DMS 273 treated with DMSO at 0.1 percent for 48 hours (cell line): ENCODE data around the gene NLRP1.
"Not testable (repeated sequence)": the region's sequence is repeated elsewhere in the genome, so short reads cannot be mapped to it uniquely, and the experiment has no call there.

ENCODE experiments used
- DNase-seq: peaks from one replicate; lab custom pipeline; 2025; lab: John Stamatoyannopoulos, UW

Gene NLRP1

DNA sequence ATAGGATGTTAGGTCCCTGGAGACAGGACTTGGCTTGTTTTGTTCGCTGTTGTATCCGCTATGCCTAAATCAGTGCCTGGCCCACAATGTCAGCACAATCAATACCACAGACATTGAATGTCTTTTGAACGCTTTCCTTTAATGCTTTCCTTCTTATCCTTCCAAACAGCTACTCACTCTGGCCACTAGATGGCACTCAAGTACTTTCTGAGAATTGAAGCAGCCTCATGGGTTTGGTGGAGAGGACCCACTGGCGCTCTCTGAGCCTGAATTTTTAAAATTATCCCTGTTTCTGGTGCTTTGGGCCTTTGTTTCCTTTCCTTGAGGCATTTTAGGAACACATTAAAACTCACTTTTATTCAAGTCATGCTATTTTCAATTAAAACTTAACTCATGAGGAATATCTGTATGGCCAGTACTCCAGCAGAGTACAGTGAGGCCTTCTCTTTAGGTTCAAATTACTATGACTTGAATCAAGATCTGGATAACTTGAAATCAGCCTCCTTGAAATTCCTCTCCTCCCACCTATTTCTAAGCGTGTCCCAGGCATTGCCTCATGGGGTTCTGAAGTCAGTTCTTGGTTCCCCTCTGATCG is 3.2 kb upstream of the NLRP1 start:
- DNase-seq, result peak; percentile 13

GRCh38 chr17:5585836-5586521 is 1.7 kb upstream of the NLRP1 start:
- DNase-seq, result no peak

DNA sequence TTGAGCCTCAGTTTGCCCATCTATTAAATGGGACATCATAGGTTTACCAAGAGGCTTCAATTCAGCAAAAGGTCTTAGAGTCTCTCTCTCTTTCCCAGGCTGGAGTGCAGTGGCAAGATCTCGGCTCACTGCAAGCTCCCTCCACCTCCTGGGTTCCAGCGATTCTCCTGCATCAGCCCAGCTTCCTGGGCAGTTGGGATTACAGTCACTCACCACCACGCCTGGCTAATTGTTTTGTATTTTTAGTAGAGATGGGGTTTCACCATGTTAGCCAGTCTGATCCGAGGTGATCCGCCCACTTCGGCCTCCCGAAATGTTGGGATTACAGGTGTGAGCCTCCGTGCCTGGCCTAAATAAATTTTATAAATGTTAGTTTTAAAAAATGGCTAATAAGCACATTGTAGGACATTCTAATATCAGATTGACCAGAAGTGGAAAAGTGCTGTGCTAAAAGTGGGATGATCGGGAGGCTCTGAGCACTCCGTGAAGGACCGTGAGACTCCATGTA is 1.0 kb upstream of the NLRP1 start:
- DNase-seq, result no peak

GRCh38 chr17:5583426-5584382 is 605 bp downstream of the NLRP1 start:
- no peak for DNase-seq

DNA sequence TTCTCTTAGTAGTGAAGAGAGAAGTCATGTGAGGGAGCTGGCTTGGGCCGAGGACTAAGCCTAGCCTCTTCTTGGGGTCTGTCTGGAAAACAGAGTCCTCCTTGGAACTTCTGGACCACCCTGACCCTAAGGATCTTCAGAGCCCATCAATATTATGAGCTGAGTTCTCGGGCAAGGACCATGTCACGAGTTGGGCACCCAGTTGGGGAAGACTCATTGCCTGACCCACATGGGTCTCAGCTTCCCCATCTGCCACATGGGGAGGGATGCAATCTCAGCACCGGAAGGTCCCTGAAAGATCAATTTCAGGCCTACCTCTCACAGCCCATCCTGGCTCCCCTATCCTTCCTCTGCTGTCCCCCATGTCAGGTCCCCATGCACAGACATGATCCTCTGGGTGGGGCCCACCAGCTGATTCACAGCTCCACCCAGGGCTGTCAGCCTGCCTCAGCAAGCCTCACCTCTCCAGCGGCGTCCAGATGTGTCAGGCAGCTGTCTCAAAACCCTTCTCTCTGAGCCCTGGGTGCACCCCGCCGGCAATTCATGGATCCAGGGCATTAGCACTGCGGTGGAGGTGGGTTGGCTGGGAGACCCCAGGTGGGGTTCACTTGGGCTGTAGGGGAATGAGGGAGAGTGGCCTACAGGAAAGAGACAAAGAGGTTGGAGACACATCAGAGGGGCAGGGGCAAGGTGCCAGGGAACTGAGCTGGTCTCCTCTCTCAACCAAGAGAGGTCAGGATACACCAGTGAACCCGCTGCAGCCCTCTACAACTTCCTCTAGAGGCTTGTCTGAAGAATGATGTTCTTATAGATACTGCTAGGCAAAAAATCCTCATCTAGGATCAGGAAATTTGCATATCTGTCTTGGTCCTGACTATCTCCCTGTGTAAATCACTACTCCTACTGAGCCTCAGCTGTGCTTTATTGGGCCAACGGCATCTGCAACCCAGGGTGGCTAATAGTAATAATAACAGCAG is 1.8 kb downstream of the NLRP1 start:
- DNase-seq, result no peak

- DNase-seq, result no peak
These were observed 2.7 kb downstream of the NLRP1 start for GRCh38 chr17:5581655-5582054.

DNA sequence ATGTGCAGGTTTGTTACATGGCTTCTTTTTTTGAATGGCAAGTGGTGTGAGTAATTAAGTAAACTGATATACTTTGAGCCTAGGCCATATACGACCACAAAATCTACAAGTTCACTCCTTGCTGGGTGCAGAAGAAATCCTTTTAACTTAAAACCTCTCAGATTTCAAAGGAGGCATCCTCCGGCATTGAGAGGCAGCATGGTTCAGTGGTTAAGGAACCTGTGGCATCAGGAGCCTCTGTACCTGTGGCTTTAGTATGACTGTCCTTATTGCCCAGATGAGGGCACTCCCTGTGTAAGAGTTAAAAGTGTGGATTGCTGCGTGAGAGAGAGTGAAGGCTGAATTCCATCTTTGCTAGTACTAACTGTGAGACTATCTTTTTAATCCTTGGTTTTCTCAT is 3.3 kb downstream of the NLRP1 start:
- no peak for DNase-seq

DNA sequence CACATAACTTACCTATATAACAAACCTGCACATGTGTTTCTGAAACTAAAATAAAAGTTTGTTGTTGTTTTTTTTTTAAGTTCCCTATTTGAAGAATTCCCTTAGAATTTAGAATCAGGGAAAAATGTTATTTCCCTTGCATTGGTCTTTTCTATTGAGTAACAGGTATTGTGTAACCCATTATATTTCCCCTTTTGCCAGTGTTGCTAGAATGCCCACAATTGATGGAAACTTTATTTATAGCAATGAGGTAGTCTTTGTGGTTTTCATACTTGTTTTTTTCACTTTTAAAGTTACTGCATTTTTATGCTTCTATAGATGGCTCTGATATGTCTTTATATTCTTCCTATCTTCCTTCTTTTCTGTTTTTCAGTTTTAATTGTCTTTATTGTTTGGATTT is 3.9 kb downstream of the NLRP1 start:
- no peak for DNase-seq

DNA sequence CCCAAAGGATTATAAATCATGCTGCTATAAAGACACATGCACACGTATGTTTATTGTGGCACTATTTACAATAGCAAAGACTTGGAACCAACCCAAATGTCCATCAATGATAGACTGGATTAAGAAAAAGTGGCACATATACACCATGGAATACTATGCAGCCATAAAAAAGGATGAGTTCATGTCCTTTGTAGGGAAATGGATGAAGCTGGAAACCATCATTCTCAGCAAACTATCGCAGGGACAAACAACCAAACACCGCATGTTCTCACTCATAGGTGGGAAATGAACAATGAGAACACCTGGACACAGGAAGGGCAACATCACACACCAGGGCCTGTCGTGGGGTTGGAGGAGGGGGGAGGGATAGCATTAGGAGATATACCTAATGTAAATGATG is 5.5 kb downstream of the NLRP1 start:
- not testable (repeated sequence) for DNase-seq

DNA sequence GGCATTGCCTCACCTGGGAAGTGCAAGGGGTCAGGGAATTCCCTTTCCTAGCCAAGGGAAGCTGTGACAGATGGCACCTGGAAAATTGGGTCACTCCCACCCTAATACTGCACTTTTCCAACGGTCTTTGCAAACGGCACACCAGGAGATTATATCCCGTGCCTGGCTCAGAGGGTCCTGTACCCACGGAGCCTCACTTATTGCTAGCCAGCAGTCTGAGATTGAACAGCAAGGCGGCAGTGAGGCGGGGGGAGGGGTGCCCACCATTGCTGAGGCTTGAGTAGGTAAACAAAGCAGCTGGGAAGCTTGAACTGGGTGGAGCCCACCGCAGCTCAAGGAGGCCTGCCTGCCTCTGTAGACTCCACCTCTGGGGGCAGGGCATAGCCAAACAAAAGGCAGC is 11.3 kb downstream of the NLRP1 start:
- not testable (repeated sequence) for DNase-seq

- DNase-seq, result no peak
These were observed 13.0 kb downstream of the NLRP1 start for GRCh38 chr17:5571281-5571680.

- no peak for DNase-seq
These were observed 18.5 kb downstream of the NLRP1 start for GRCh38 chr17:5565808-5566207.

GRCh38 chr17:5563456-5563855 is 20.9 kb downstream of the NLRP1 start:
- no peak for DNase-seq

- DNase-seq, result no peak
These were observed 21.5 kb downstream of the NLRP1 start for GRCh38 chr17:5562661-5563360.

- DNase-seq, result no peak
These were observed 22.4 kb downstream of the NLRP1 start for GRCh38 chr17:5561736-5562571.

- no peak for DNase-seq
These were observed 23.8 kb downstream of the NLRP1 start for GRCh38 chr17:5560361-5560988.

DNA sequence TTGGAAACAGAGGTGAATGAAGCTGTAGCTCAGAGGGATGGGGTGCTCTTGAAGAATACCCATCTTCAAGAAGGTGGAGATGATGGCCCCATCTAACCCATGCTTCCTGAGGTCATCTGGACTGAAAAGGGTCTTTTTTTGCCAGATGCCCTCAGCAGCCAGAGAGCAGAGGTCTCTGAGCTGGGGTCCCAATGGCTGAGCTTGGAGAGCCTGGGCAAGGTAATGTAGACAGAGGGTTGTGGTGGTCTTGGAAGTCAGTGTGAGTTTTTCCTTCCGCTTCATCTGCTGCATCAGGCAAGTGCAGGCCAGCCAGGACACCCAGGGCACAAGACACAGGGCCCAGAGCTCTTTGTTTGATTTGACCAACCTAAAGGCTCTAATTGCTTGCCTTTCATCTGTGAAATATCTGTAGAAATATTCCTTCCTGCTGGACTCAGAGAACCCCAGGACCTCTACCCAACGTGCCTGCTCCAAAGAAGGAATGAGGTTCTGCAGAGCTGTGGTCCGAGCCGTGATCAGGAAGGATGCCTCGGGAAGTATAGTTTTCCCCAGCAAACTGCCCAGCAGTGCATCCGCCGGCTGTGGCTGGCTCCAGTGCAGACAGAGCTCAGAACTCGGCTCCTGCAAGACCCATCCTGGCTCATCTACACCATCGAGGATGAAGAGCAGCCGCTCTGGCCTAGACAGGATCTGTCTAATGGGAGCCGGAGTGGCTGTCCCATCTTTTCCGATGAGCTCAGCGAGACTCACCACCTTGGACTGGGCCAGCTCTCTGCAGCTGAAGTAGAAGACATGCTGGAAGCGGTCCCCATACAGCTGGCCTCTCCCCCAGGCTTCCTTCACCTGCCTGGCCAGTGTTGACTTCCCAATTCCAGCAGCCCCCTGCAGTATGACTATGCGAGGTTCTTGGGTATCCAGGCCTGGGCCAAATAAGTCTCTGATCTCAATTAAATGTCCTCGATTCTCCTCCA is 25.2 kb downstream of the NLRP1 start:
- no peak for DNase-seq

DNA sequence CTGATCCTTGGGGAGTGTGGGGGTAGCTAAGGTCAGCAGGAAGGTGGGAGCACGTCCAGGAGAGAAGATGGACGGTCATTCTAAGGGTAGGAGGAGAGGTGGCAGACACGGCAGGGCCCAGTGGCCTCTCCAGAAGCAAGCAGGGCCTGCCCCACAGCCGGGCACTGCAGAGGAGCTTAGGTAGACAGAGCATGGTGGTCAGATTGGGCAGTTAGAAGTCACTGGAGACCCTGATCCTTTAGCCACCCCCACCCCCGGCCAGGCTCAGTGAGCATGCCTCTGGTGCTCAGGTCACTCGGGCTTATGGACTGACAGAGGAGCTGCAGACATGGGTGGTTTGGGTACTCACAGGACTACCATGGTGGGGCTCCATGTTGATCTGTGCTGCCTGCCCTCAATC is 26.3 kb downstream of the NLRP1 start:
- DNase-seq, result no peak
